Central memory CD8-positive, alpha-beta T cell (primary cell): ENCODE measurements around the gene CPSF4.
"Not testable (repeated sequence)": the region's sequence is repeated elsewhere in the genome, so short reads cannot be mapped to it uniquely, and the experiment has no call there.

Source experiments
- ATAC-seq: fragments of 150-1000 bp; cut with Tn5 transposase; replicated peaks from 2 replicates; pipeline ENCODE4 v1.10.0; 2022; ENCODE audit warnings: mild to moderate bottlenecking, moderate FRiP score, moderate number of reproducible peaks; ENCODE audit not compliant: poor library complexity, severe bottlenecking; ENCODE audit errors: extremely low read depth
- DNase-seq, 2 donors: peaks; one replicate each; pipeline ENCODE4 v3.0.0; 2021; ENCODE audit warnings: low spot score in 2 of 2
- H3K27ac Mint-ChIP-seq: one replicate; pipeline ENCODE4 v1.8.0; 2022; ENCODE audit warnings: low read depth, mild to moderate bottlenecking, moderate library complexity, mixed read lengths
- H3K27me3 Mint-ChIP-seq: one replicate; pipeline ENCODE4 v1.8.0; 2022; ENCODE audit warnings: mixed read lengths
- H3K36me3 Mint-ChIP-seq: one replicate; pipeline ENCODE4 v1.8.0; 2022; ENCODE audit warnings: mild to moderate bottlenecking, moderate library complexity, mixed read lengths; ENCODE audit not compliant: insufficient read depth
- H3K4me1 Mint-ChIP-seq: one replicate; pipeline ENCODE4 v1.8.0; 2022; ENCODE audit warnings: mixed read lengths
- H3K4me3 Mint-ChIP-seq: one replicate; pipeline ENCODE4 v1.8.0; 2022; ENCODE audit warnings: mild to moderate bottlenecking, moderate library complexity, mixed read lengths
- H3K9me3 Mint-ChIP-seq: one replicate; pipeline ENCODE4 v1.8.0; 2022; ENCODE audit warnings: mixed read lengths

The CPSF4 gene

GRCh38 chr7:99490878-99491277 lies 52.1 kb downstream of the CPSF4 start:
- peaks cover 49% of the 10 kb centered on the region for H3K36me3 Mint-ChIP-seq
- no peak overlapping the region for H3K4me3 Mint-ChIP-seq
- H3K27ac Mint-ChIP-seq: no peak overlapping the region
- peaks cover 3% of the 10 kb centered on the region for H3K9me3 Mint-ChIP-seq
- H3K4me1 Mint-ChIP-seq: no peaks in the 10 kb centered on the region
- H3K27me3 Mint-ChIP-seq: no peaks in the 10 kb centered on the region
- DNase-seq (no peak), ATAC-seq (no peak)

DNA sequence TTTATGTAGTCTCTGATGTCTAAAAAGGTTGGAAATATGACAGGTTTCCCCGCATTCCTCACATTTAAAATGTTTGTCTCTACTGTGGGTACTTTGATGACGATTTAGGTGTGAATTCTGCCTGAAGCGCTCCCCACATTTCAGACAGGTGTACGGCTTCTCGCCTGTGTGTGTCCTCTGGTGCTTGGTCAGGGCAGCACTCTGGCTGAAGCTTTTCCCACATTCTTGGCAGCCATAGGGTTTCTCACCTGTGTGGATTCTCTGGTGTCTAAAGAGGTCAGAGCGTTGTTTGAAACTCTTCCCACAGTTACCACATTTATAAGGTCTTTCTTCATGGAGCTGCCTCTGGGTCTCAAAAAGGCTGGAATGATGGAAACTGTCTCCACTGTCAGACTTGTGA lies 55.1 kb downstream of the CPSF4 start:
- Mint-ChIP-seq H3K36me3 (peaks cover 67% of the 10 kb centered on the region), H3K9me3 (peaks cover 3% of the 10 kb centered on the region), H3K27ac (no peak overlapping the region), H3K4me1 (peaks cover 15% of the 10 kb centered on the region), H3K4me3 (no peak overlapping the region), H3K27me3 (no peaks in the 10 kb centered on the region)
- ATAC-seq (no peak), DNase-seq (no peak)

GRCh38 chr7:99497766-99498545 lies 59.2 kb downstream of the CPSF4 start:
- peak overlapping the region; percentile 97 for H3K4me3 Mint-ChIP-seq
- H3K27ac Mint-ChIP-seq: peak overlapping the region; percentile 98
- H3K9me3 Mint-ChIP-seq: peaks cover 3% of the 10 kb centered on the region
- no peak for DNase-seq
- H3K4me1 Mint-ChIP-seq: peaks cover 30% of the 10 kb centered on the region
- no peaks in the 10 kb centered on the region for H3K27me3 Mint-ChIP-seq
- peaks cover 56% of the 10 kb centered on the region for H3K36me3 Mint-ChIP-seq
- no peak for ATAC-seq

DNA sequence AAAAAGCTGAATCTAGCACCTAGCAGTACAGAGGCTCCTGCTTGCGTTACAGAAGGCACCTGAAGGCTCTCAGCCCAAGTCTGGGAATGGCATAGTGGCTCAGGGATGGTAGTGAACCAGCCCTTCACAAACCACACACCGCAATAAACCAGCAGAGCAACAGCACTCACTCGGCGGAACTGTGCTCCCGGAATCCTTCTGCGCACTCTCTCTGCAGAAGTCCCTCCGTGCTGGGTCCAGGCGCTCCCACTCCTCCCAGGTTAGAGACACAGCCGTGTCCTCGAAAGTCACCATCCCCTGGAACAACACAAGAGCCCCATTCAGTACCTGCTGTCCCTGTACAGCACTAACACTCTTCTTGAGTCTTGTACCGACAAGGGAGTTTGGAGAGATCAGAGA lies 59.8 kb downstream of the CPSF4 start:
- Mint-ChIP-seq H3K27me3 (no peaks in the 10 kb centered on the region), H3K27ac (peak overlapping the region; percentile 98), H3K36me3 (peaks cover 50% of the 10 kb centered on the region), H3K9me3 (peaks cover 2% of the 10 kb centered on the region), H3K4me1 (peaks cover 30% of the 10 kb centered on the region), H3K4me3 (peak overlapping the region; percentile 97)
- no peak for DNase-seq
- no peak for ATAC-seq

GRCh38 chr7:99499371-99499720 lies 60.6 kb downstream of the CPSF4 start:
- DNase-seq (peak in 1 of 2 donors; percentile 14), ATAC-seq (peak; percentile 70)
- Mint-ChIP-seq H3K27me3 (no peaks in the 10 kb centered on the region), H3K9me3 (no peaks in the 10 kb centered on the region), H3K4me3 (peak overlapping the region; percentile 97), H3K27ac (peak overlapping the region; percentile 98), H3K4me1 (peaks cover 30% of the 10 kb centered on the region), H3K36me3 (peaks cover 44% of the 10 kb centered on the region)

GRCh38 chr7:99499721-99500636 lies 61.2 kb downstream of the CPSF4 start, which contains the start of gene ZNF394:
TSS of gene ZNF394 (minus strand) at chr7:99500281. CDS start at chr7:99500093, 188 bp downstream.
- Mint-ChIP-seq H3K4me3 (peak within 1 kb of the TSS; percentile 97), H3K4me1 (peaks cover 30% of the 10 kb centered on the region), H3K27ac (peak within 1 kb of the TSS; percentile 98), H3K36me3 (peaks cover 46% of the 10 kb centered on the region), H3K9me3 (no peaks in the 10 kb centered on the region), H3K27me3 (no peaks in the 10 kb centered on the region)
- ATAC-seq (peak; percentile 45), DNase-seq (peak; percentile 74 to 76)

DNA sequence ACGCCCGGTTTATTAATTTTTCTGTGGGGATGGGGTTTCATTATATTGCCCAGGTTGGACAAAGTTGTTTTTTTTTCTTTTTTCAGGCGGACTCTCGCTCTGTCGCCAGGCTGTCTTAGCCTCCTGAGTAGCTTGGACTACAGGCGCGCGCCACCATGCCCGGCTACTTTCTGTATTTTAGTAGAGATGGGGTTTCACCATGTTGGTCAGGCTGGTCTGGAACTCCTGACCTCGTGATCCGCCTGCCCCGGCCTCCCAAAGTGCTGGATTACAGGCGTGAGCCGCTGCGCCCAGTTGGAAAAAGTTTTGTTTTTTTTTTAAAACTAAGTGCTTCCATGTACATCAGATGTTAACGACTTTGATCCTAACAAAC lies 61.9 kb downstream of the CPSF4 start:
- H3K4me1 Mint-ChIP-seq: peaks cover 34% of the 10 kb centered on the region
- DNase-seq: no peak

GRCh38 chr7:99501236-99501635 lies 62.5 kb downstream of the CPSF4 start:
- Mint-ChIP-seq H3K4me3 (peak overlapping the region; percentile 97), H3K4me1 (peaks cover 40% of the 10 kb centered on the region), H3K36me3 (peaks cover 36% of the 10 kb centered on the region)
- not testable (repeated sequence) for H3K27me3 Mint-ChIP-seq, DNase-seq, H3K9me3 Mint-ChIP-seq, ATAC-seq, H3K27ac Mint-ChIP-seq

More for the DNA sequence above, 61.9 kb downstream of the CPSF4 start:
- ATAC-seq: no peak
- Mint-ChIP-seq H3K27ac (peak overlapping the region; percentile 98), H3K36me3 (peaks cover 39% of the 10 kb centered on the region), H3K27me3 (no peaks in the 10 kb centered on the region), H3K9me3 (no peaks in the 10 kb centered on the region), H3K4me3 (peak overlapping the region; percentile 97)

- DNase-seq (no peak), ATAC-seq (no peak)
- Mint-ChIP-seq H3K27ac (peak overlapping the region; percentile 90), H3K4me3 (peak overlapping the region; percentile 86), H3K27me3 (no peaks in the 10 kb centered on the region), H3K4me1 (peaks cover 33% of the 10 kb centered on the region), H3K9me3 (no peaks in the 10 kb centered on the region), H3K36me3 (peaks cover 14% of the 10 kb centered on the region)
Observed at GRCh38 chr7:99504281-99504602, 65.5 kb downstream of the CPSF4 start.

GRCh38 chr7:99504603-99505323 lies 66.0 kb downstream of the CPSF4 start, which contains the start of gene ZKSCAN5:
TSS of gene ZKSCAN5 (plus strand) at chr7:99504662. CDS start at chr7:99506045, 1,383 bp downstream.
- ATAC-seq (peak; percentile 85), DNase-seq (peak; percentile 92 to 95)
- Mint-ChIP-seq H3K4me3 (peak within 1 kb of the TSS; percentile 86), H3K27ac (peak within 1 kb of the TSS; percentile 90), H3K4me1 (peaks cover 33% of the 10 kb centered on the region), H3K27me3 (no peaks in the 10 kb centered on the region), H3K9me3 (no peaks in the 10 kb centered on the region), H3K36me3 (peaks cover 12% of the 10 kb centered on the region)

- Mint-ChIP-seq H3K4me1 (peaks cover 28% of the 10 kb centered on the region), H3K36me3 (peaks cover 7% of the 10 kb centered on the region), H3K9me3 (no peaks in the 10 kb centered on the region), H3K4me3 (peak overlapping the region; percentile 86), H3K27ac (peak overlapping the region; percentile 90), H3K27me3 (no peaks in the 10 kb centered on the region)
- DNase-seq: no peak
- no peak for ATAC-seq
Observed at GRCh38 chr7:99505324-99505662, 66.5 kb downstream of the CPSF4 start.
